ENCODE results near the gene DNM2.

DNM2 gene

GRCh38 chr19:10758978-10759377, 41.1 kb downstream of the DNM2 start:
- Histone ChIP-seq H3K4me3 (IDR thresholded peaks at IDR 0.05; ENCODE audit: insufficient read depth, low read depth, low read length) (no peak overlapping the region), H2AFZ (ENCODE audit: low read depth) (no peak overlapping the region), H3K4me1 (ENCODE audit: low read depth, poor library complexity, severe bottlenecking) (no peaks in the 10 kb centered on the region), H3K4me2 (no peak overlapping the region), H3K27me3 (ENCODE audit: insufficient read depth, low read depth) (no peaks in the 10 kb centered on the region), H4K20me1 (ENCODE audit: insufficient read depth) (no peaks in the 10 kb centered on the region), H3K79me2 (ENCODE audit: insufficient read depth, low read depth) (peaks cover 10% of the 10 kb centered on the region; the same call in 1 of the 2 replicates), H3K36me3 (ENCODE audit: insufficient read depth) (no peaks in the 10 kb centered on the region; the same call in 1 of the 2 replicates), H3K9ac (no peak overlapping the region), H3K27ac (no peak overlapping the region)
- TF ChIP-seq, protein P1, sequence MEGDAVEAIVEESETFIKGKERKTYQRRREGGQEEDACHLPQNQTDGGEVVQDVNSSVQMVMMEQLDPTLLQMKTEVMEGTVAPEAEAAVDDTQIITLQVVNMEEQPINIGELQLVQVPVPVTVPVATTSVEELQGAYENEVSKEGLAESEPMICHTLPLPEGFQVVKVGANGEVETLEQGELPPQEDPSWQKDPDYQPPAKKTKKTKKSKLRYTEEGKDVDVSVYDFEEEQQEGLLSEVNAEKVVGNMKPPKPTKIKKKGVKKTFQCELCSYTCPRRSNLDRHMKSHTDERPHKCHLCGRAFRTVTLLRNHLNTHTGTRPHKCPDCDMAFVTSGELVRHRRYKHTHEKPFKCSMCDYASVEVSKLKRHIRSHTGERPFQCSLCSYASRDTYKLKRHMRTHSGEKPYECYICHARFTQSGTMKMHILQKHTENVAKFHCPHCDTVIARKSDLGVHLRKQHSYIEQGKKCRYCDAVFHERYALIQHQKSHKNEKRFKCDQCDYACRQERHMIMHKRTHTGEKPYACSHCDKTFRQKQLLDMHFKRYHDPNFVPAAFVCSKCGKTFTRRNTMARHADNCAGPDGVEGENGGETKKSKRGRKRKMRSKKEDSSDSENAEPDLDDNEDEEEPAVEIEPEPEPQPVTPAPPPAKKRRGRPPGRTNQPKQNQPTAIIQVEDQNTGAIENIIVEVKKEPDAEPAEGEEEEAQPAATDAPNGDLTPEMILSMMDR (conservative IDR thresholded peaks at IDR 0.05; ENCODE audit: low read depth, low read length), result no peak

DNA sequence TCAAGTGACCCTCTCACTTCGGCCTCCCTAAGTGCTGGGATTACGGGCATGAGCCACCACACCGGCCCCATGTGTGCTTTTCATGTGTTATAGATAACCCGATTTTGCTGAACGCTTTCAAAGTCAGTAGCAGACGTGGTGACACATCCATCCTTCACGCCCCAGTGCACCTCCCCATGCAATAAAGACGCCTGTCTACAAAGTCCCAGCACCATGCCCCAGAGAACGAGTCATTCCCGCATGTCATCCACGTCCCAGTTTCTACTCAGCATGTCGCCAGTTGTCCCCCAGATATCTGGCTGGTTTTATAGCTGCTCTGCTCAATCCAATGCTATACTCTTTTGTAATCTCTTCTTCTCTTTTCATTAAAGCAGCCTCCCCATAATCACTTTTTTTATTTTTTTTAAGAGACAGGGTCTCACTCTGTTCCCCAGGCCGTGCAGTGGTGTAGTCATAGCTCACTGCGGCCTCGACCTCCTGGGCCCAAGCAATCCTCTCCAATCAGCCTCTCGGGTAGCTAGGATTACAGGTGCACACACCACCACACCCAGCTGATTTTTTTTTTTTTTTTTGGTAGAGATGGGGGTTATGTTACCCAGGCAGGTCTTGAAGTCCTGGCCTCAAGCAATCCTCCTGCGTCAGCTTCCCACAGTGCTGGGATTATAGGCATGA, 42.5 kb downstream of the DNM2 start:
- Histone ChIP-seq H3K79me2 (ENCODE audit: insufficient read depth, low read depth) (no peaks in the 10 kb centered on the region; the same call in 1 of the 2 replicates), H3K4me3 (IDR thresholded peaks at IDR 0.05; ENCODE audit: insufficient read depth, low read depth, low read length) (no peak overlapping the region), H3K36me3 (ENCODE audit: insufficient read depth) (no peaks in the 10 kb centered on the region; the same call in 1 of the 2 replicates), H4K20me1 (ENCODE audit: insufficient read depth) (no peaks in the 10 kb centered on the region), H3K4me1 (ENCODE audit: low read depth, poor library complexity, severe bottlenecking) (no peaks in the 10 kb centered on the region), H3K27me3 (ENCODE audit: insufficient read depth, low read depth) (no peaks in the 10 kb centered on the region), H2AFZ (ENCODE audit: low read depth) (no peak overlapping the region), H3K9ac (no peak overlapping the region), H3K4me2 (no peak overlapping the region), H3K27ac (no peak overlapping the region)
- TF ChIP-seq, protein P1 (conservative IDR thresholded peaks at IDR 0.05; ENCODE audit: low read depth, low read length), result no peak

- Histone ChIP-seq H3K27me3 (ENCODE audit: insufficient read depth, low read depth) (no peaks in the 10 kb centered on the region), H4K20me1 (ENCODE audit: insufficient read depth) (no peaks in the 10 kb centered on the region), H3K79me2 (ENCODE audit: insufficient read depth, low read depth) (no peaks in the 10 kb centered on the region), H3K9ac (no peak overlapping the region), H3K4me1 (ENCODE audit: low read depth, poor library complexity, severe bottlenecking) (no peaks in the 10 kb centered on the region), H3K4me2 (no peak overlapping the region), H3K27ac (no peak overlapping the region), H3K36me3 (ENCODE audit: insufficient read depth) (no peaks in the 10 kb centered on the region; the same call in 1 of the 2 replicates), H3K4me3 (IDR thresholded peaks at IDR 0.05; ENCODE audit: insufficient read depth, low read depth, low read length) (no peak overlapping the region), H2AFZ (ENCODE audit: low read depth) (no peak overlapping the region)
- TF ChIP-seq, protein P1 (conservative IDR thresholded peaks at IDR 0.05; ENCODE audit: low read depth, low read length), result no peak
These were observed 43.8 kb downstream of the DNM2 start for GRCh38 chr19:10761443-10762250.

DNA sequence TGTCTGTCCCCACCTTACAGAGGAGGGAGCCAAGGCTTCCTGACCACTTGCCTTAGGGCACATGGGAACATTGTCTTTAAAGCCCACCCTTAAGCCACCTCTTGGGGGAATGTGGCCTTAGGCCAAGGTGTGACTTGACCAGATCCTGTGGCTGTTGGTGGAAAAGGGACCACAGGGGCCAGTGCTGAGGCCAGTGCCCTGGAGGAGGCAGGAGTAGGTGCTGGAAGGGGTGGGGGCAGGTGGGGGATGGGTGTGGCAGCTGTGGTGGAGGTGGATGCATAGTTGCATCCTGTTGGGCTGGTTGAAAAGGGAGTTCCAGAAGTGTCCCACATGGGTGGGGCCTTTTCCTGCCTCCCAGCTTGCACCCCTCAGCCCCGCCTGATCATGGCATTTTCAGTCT, 44.8 kb downstream of the DNM2 start:
- TF ChIP-seq, protein P1 (conservative IDR thresholded peaks at IDR 0.05; ENCODE audit: low read depth, low read length), result no peak
- Histone ChIP-seq H3K79me2 (ENCODE audit: insufficient read depth, low read depth) (no peaks in the 10 kb centered on the region), H3K4me2 (no peak overlapping the region), H3K27me3 (ENCODE audit: insufficient read depth, low read depth) (no peaks in the 10 kb centered on the region), H3K27ac (no peak overlapping the region), H2AFZ (ENCODE audit: low read depth) (no peak overlapping the region), H3K36me3 (ENCODE audit: insufficient read depth) (no peaks in the 10 kb centered on the region; the same call in 1 of the 2 replicates), H3K4me3 (IDR thresholded peaks at IDR 0.05; ENCODE audit: insufficient read depth, low read depth, low read length) (no peak overlapping the region), H4K20me1 (ENCODE audit: insufficient read depth) (no peaks in the 10 kb centered on the region), H3K4me1 (ENCODE audit: low read depth, poor library complexity, severe bottlenecking) (no peaks in the 10 kb centered on the region), H3K9ac (no peak overlapping the region)
